Stimulated activated CD4-positive, alpha-beta T cell treated with anti-CD3 and anti-CD28 coated beads, TNF-alpha, amount 100 ng/mL, for 24 hours (primary cell): ENCODE measurements around the gene TEX26.
"Not testable (repeated sequence)": the region's sequence is repeated elsewhere in the genome, so short reads cannot be mapped to it uniquely, and the experiment has no call there.

Experiments used
- DNase-seq, 3 experiments: peaks; one replicate each; pipeline ENCODE4 v3.0.0-alpha.2; 2020; ENCODE audit warnings: low read depth in 3 of 3

Gene TEX26

GRCh38 chr13:30918662-30919405 lies 13.6 kb upstream of the TEX26 start:
- no peak for DNase-seq

- no peak for DNase-seq
Observed at GRCh38 chr13:30920162-30920909, 12.1 kb upstream of the TEX26 start.

- DNase-seq: no peak
Observed at GRCh38 chr13:30923418-30923817, 9.0 kb upstream of the TEX26 start.

GRCh38 chr13:30924721-30925120 lies 7.7 kb upstream of the TEX26 start:
- DNase-seq: no peak

- no peak for DNase-seq
Observed at GRCh38 chr13:30925429-30925828, 7.0 kb upstream of the TEX26 start.

GRCh38 chr13:30926781-30927180 lies 5.7 kb upstream of the TEX26 start:
- no peak for DNase-seq

GRCh38 chr13:30927188-30927587 lies 5.3 kb upstream of the TEX26 start:
- DNase-seq: not testable (repeated sequence)

GRCh38 chr13:30927595-30927994 lies 4.9 kb upstream of the TEX26 start:
- no peak for DNase-seq

GRCh38 chr13:30928978-30929377 lies 3.5 kb upstream of the TEX26 start:
- no peak for DNase-seq

- DNase-seq: no peak
Observed at GRCh38 chr13:30933354-30933670, 856 bp downstream of the TEX26 start.

GRCh38 chr13:30934381-30934780 lies 1.9 kb downstream of the TEX26 start:
- DNase-seq: no peak

- no peak for DNase-seq
Observed at GRCh38 chr13:30934803-30935202, 2.3 kb downstream of the TEX26 start.

- no peak for DNase-seq
Observed at GRCh38 chr13:30936971-30937370, 4.5 kb downstream of the TEX26 start.

GRCh38 chr13:30943881-30944280 lies 11.4 kb downstream of the TEX26 start:
- DNase-seq: no peak

GRCh38 chr13:30957258-30957943 lies 24.9 kb downstream of the TEX26 start:
- DNase-seq: no peak

- no peak for DNase-seq
Observed at GRCh38 chr13:30959678-30960077, 27.2 kb downstream of the TEX26 start.

- no peak for DNase-seq
Observed at GRCh38 chr13:30963791-30964190, 31.3 kb downstream of the TEX26 start.

- DNase-seq: no peak
Observed at GRCh38 chr13:30965380-30965779, 32.9 kb downstream of the TEX26 start.

- DNase-seq: no peak
Observed at GRCh38 chr13:30966101-30966500, 33.6 kb downstream of the TEX26 start.

- DNase-seq: no peak
Observed at GRCh38 chr13:30968846-30969245, 36.4 kb downstream of the TEX26 start.

GRCh38 chr13:30971575-30971974 lies 39.1 kb downstream of the TEX26 start:
- no peak for DNase-seq

GRCh38 chr13:30972888-30973377 lies 40.5 kb downstream of the TEX26 start:
- no peak for DNase-seq

GRCh38 chr13:30974350-30974749 lies 41.9 kb downstream of the TEX26 start:
- DNase-seq: no peak
